Activated CD8-positive, alpha-beta memory T cell treated with anti-CD3 and anti-CD28 coated beads, Interleukin-2, amount 50 U/mL, for 1 hour (primary cell): ENCODE results near the gene TUBB4B.
"Not testable (repeated sequence)": the region's sequence is repeated elsewhere in the genome, so short reads cannot be mapped to it uniquely, and the experiment has no call there.

Experiments
- DNase-seq: peaks from one replicate; pipeline ENCODE4 v3.0.0-alpha.2; 2020; ENCODE audit errors: extremely low read depth

The TUBB4B gene

GRCh38 chr9:137236238-137236935, 4.7 kb upstream of the TUBB4B start:
- DNase-seq, result peak; percentile 72

DNA sequence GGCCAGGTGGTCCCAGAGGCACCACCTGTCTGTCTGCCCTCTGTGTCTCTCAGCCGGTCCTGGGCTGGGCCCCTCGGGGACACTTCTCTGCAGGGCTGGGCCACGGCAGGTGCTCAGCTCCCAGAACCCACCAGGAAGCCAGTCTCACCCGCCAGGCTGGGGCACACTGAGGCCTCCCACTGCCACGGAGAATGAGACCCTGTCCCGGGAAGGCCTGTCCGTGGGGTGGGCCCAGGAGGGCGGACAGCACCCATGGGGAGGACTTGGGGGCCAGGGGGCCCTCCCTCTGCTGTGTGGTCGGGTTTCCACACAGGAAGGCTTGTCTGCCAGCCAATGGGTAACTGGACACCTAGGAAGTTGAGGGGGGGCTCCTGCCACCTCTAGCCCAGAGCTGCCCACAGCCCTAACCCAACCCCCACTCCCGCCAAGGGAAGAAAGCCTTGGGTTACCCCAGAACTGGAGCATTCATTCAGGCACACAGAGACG, 4.1 kb upstream of the TUBB4B start:
- no peak for DNase-seq

DNA sequence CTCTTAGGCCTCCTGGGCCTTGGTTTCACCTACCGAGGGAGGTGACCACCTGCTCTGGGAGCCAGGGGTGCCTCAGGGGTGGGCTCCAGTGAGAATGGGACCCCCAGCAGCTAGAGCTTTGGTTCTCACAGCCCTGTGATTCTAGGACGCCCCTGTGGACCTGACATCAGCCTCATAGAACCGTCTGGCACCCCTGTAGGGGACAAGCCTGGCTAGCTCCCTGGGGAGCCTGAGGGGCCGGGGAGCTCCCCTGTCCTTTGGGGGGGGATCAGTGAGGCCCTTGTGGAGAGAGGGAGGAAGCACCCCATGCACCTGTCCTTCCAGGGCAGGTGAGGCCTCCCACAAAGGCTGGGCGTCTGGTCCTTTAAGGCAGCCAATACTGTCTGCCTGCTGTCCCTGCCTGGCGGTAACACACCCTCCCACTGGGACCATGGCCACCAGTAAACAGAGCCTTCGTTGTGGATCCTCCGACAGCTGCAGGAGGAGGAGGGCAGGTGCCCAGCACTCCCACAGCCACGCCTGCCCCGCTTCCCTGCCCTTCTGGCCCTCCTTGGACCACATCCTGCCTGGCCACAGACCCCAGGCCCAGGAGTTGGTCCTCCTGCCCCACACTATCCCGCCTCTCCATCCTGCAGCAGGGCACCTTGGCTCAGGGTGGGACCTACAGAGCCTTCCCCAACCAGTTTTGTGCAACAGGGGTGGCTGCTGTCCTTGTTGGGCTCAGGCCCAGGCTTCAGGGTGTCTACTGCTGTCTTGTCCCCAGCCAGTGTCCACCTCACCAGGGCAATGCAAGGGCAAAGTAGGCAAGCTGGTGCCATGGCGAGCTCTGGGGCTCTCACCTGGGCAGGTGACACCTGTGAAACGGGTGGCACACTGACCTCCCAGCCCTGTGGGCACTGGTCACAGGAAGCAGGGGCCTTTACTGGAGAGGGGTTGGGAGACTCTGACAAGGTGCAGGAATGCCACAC, 3.0 kb upstream of the TUBB4B start:
- DNase-seq, result no peak

DNA sequence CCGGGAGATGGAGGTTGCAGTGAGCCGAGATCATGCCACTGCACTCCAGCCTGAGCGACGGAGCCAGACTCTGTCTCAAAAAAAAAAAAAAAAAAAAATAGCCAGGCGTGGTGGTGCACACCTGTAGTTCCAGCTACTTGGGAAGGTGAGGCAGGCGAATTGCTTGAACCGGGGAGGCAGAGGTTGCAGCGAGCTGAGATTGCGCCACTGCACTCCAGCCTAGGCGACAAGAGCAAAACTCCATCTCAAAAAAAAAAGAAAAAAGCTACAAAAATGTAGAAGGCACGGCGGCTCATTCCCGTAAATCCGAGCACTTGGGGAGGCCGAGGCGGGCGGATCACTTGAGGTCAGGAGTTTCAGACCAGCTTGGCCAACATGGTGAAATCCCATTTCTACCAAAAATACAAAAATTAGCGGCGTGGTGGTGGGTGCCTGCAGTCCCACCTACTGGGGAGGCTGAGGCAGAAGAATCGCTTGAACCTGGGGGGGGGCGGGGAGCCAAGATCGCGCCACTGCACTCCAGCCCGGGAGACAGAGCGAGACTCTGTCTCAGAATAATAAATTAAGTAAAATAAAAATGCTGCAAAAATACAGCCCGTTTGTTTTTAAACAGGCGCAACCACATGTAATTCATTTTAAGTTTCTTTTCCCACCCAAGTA, 1.4 kb upstream of the TUBB4B start:
- not testable (repeated sequence) for DNase-seq

- peak; percentile 18 for DNase-seq
Measured at GRCh38 chr9:137240318-137240840, 708 bp upstream of the TUBB4B start.

DNA sequence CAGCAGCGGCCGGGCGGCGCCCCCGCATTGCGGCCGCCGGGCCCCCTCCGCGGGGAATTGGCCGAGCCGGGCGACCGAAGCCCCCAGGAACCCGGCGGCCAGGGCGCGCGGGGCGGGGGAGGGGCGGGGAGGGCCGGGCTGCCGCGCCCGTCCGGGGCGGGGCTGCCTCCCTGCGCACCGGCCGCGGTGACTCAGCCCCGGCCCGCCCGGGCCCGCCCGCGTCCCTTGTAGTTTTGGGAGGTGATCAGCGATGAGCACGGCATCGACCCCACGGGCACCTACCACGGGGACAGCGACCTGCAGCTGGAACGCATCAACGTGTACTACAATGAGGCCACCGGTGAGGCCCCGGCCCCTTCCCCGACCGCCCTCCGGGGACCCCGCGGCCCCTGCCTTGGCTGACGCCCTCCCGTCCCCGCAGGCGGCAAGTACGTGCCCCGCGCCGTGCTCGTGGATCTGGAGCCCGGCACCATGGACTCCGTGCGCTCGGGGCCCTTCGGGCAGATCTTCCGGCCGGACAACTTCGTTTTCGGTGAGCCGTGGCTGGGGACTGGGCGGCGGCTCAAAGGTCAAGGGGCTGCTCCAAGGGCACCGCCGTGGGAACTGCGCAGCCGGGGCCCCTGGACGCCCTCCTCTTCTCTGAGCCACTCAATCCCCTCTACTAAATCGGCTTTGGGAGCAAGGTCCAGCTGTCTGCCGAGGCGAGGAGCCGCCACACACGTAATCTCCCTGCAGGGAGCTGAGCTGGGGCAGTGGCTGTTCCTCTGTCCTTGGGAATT, 592 bp downstream of the TUBB4B start:
- DNase-seq, result peak; percentile 20

DNA sequence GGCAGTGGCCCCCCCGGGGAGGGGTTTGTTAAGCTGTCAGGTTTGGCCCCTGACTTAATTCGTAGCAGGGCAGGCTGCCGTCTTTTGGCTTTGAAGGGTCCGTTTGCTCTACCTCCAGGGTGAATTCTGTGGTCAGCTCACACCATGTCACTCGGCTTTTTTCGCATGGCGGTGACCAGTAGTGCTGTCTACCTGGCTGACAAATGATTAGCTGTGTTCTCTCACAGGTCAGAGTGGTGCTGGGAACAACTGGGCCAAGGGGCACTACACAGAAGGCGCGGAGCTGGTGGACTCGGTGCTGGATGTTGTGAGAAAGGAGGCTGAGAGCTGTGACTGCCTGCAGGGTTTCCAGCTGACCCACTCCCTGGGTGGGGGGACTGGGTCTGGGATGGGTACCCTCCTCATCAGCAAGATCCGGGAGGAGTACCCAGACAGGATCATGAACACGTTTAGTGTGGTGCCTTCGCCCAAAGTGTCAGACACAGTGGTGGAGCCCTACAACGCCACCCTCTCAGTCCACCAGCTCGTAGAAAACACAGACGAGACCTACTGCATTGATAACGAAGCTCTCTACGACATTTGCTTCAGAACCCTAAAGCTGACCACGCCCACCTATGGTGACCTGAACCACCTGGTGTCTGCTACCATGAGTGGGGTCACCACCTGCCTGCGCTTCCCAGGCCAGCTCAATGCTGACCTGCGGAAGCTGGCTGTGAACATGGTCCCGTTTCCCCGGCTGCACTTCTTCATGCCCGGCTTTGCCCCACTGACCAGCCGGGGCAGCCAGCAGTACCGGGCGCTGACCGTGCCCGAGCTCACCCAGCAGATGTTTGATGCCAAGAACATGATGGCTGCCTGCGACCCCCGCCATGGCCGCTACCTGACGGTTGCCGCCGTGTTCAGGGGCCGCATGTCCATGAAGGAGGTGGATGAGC, 1.4 kb downstream of the TUBB4B start:
- DNase-seq, result no peak

DNA sequence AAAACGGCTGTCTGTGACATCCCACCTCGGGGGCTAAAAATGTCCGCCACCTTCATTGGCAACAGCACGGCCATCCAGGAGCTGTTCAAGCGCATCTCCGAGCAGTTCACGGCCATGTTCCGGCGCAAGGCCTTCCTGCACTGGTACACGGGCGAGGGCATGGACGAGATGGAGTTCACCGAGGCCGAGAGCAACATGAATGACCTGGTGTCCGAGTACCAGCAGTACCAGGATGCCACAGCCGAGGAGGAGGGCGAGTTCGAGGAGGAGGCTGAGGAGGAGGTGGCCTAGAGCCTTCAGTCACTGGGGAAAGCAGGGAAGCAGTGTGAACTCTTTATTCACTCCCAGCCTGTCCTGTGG, 2.2 kb downstream of the TUBB4B start:
- not testable (repeated sequence) for DNase-seq

DNA sequence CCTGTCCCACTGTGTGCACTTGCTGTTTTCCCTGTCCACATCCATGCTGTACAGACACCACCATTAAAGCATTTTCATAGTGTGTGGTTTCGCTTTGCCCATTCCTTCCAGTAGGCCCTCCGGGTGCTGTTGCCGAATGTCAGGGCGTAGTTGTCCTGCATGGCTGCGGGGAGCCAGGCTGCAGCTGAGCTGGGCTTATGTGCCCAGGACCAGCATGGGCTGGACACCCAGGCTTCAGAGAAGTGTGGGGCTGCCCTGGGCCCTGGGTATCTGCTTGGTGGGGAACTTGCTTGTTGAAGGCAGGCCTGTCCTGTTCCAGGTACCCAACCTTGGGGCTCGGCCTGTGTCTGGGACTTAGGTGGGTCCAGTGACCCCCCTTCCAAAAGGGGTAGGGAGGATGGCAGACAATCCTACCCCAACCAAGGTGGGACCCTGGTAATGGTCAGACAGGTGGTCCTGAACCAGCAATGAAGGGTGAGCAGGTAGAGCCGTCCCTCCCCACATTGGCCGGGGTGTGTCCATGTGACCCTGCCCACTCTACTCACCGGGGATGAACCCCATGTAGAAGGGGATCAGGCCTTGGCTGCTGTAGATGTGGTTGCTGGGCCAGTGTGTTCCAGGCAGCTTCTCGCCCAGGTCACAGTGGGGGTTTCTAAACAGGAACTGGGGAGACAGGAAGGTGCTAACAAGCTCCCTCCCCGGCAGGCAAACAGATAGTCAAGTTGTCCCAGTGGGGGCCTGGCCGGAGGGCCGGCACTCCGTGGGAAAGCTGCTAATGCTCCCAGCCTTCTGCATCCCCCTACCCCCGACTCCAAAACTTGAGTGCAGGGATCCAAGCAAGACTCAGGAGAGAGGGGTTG, 2.8 kb downstream of the TUBB4B start:
- no peak for DNase-seq

GRCh38 chr9:137244486-137245449, 3.7 kb downstream of the TUBB4B start:
- DNase-seq, result no peak

DNA sequence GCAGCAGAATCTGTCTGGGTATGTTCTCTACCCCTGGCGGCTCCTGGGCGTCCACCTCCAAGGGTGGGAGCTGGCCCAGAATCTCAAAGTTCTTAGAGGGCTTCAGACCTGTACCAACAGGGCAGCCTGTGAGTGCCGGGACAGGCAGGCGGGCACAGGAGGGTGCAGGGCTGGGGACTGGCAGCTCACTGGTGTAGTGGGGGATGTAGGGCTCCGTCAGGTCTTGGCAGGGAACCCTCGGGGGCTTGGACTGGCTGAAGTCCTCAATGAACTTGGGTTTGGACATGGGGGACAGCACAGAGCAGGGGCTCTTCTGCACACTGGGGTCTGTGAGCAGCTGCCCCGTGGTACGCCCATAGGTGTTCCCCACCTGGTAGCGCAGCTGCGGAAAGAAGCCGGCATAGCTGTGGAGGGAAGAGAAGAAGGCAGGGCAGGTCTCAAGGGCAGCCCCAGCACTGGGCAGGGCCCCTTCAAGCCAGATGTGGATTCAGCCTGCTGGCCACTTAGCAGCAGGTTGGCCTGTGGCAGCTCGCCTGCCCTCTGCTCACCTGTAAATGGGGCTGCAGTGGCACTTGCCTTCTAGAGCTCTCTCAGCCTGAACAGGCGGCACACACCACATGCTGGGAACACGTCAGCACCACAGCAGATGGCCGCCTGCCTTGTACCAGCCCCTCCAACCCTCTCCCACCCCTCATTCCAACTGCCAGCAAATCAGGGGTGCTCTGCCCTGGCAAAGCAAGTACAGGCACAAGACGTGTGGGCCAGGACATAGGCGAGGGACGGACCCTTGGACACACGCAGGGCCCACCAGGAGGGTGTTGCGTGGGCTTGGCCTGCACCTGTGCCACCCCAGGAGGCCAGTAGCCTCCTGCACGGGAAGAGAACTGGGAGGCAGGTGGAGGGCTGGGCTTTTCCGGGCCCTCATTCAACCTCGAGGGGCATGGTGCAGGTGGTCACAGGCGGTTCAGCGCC, 4.6 kb downstream of the TUBB4B start:
- no peak for DNase-seq

- no peak for DNase-seq
Measured at GRCh38 chr9:137247135-137247915, 6.2 kb downstream of the TUBB4B start.

DNA sequence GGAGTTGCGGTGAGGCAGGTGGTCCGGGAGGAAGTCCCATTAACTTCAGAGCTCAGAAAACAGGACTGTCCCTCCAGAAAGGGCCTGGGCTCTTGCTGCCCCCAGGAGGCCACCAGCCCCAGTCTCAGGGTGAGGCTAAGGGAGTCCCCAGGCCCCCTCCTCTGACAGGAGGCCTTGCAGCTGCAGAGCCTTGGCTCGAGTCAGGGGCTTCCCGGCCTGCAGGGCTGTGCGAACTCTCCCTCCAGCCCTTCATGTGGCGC, 6.8 kb downstream of the TUBB4B start:
- DNase-seq, result no peak

DNA sequence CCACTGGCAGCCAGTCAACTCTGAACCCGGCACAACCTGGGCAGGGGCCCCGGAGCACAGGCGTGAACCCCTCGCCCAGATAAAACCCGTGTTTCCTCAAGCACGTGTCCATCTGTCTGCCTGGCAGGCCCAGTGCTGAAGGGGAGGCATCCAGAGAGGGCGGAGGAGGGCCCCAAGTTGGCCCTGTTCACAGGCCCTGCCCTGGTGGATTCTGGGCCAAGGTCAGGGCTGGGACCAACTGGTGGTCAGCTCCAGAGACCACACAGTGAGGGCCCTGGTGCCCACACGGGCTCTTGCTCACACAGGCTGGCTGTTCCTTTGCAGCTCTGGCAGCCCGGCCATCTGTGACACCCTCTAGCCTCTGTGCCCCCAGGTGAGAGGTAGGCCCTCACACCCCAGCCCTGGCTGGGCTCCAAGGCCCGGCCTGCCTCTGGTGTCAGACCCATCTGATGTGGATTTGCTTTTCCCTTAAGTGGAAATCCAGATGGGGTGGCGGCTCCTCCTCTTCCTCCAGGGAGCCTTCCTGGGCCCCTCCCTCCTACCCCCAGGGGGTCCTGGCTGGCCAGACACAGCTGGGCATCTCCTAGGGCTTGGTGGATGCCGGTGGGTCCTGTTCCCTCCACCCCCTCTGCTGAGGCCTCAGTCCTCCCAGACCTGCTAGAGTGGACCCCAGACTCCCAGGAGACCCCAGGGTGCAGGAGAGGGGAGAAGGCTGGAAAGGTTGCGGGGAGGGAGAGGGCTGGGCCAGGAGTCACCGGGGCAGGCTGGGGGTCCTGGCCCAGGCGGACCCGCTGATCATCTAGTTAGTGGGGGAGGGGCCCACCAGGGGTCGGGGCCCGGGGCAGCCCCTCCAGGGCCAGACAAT, 9.5 kb downstream of the TUBB4B start:
- DNase-seq, result no peak

- no peak for DNase-seq
Measured at GRCh38 chr9:137251194-137251461, 10.0 kb downstream of the TUBB4B start, which contains the start of gene STPG3. Gene STPG3 (plus strand): TSS chr9:137251286. CDS start chr9:137251287, 1 bp downstream.
